OCI-LY3 (cell line): ENCODE measurements around the gene BRSK2.

ENCODE experiments used
- H2AFZ ChIP-seq: fragments of 200-600, 300-600 bp; shearing (Covaris generic); 2 replicates; pipeline ENCODE4 v1.6.0; 2014; ENCODE audit warnings: antibody characterized with exemption, low read depth, low read length
- H3K27ac ChIP-seq: fragments of 200-600, 300-600 bp; sonication (generic); 2 replicates; pipeline ENCODE4 v1.5.1; 2014; ENCODE audit warnings: mild to moderate bottlenecking, low read length, moderate library complexity, mixed read lengths
- H3K27me3 ChIP-seq: fragments of 200-600, 300-600 bp; sonication (generic); 2 replicates; pipeline ENCODE4 v1.6.1; 2014; ENCODE audit warnings: low read depth, low read length, mixed read lengths
- H3K36me3 ChIP-seq: fragments of 200-600, 300-600 bp; sonication (generic); replicated peaks from 2 replicates; pipeline ENCODE3; 2014; ENCODE audit warnings: low read depth, low read length, mixed read lengths
- H3K4me1 ChIP-seq: fragments of 300-600, 200-600 bp; sonication (generic); 2 replicates; pipeline ENCODE4 v1.6.1; 2014; ENCODE audit warnings: low read length, mixed read lengths
- H3K4me2 ChIP-seq: fragments of 200-600, 300-600 bp; sonication (generic); 2 replicates; pipeline ENCODE4 v1.6.1; 2014; ENCODE audit warnings: low read length, mixed read lengths
- H3K4me3 ChIP-seq: fragments of 300-600, 200-600 bp; sonication (generic); 2 replicates; pipeline ENCODE4 v1.5.1; 2014; ENCODE audit warnings: antibody characterized with exemption, mild to moderate bottlenecking, low read length, moderate library complexity
- H3K79me2 ChIP-seq: fragments of 300-600, 200-600 bp; shearing (Covaris generic); 2 replicates; pipeline ENCODE4 v1.6.1; 2014; ENCODE audit warnings: mild to moderate bottlenecking, low read length, mixed read lengths
- H3K9ac ChIP-seq: fragments of 300-600, 200-600 bp; shearing (Covaris generic); 2 replicates; pipeline ENCODE4 v1.6.0; 2014; ENCODE audit warnings: mild to moderate bottlenecking, low read length, moderate library complexity
- H3K9me3 ChIP-seq: fragments of 200-600, 300-600 bp; shearing (Covaris generic); 2 replicates; pipeline ENCODE4 v1.6.1; 2014; ENCODE audit warnings: low read length, mixed read lengths; ENCODE audit not compliant: insufficient read depth
- H4K20me1 ChIP-seq: fragments of 200-600, 300-600 bp; sonication (generic); 2 replicates; pipeline ENCODE4 v1.6.1; 2016; ENCODE audit warnings: low read length, mixed read lengths; ENCODE audit not compliant: insufficient read depth
- EZH2phosphoT487 ChIP-seq: fragments of 200-600 bp; shearing (Covaris generic); IDR thresholded peaks from 2 replicates; pipeline ENCODE4 v1.6.1; 2018; ENCODE audit warnings: antibody characterized with exemption, mixed run types, low read depth
- TF ChIP-seq, protein P1 (sequence below): fragments of 200-600, 300-600 bp; sonication (generic); IDR thresholded peaks from 2 replicates; pipeline ENCODE4 v1.5.1; 2014; ENCODE audit warnings: antibody characterized with exemption, low read length, low read depth

BRSK2 gene

DNA sequence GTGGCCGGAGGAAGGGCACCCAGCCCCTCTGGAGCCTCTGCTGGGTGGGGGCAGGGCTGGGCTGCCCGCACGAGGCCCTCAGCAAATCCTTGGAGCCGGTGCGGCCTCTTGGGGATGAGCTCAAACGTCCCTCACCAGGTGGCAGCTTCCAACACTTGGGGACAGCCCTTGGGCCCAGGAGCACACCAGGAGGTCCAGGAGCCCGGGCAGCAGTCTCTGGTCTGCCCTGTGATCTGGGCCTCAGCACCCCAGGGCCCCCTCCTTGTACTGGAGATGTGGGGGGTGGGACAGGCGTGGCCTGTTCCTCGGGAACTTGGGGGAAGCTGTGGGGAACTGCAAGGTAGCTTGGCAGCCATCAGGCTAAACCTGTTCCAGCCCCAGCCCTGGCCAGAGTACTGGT, 56.9 kb downstream of the BRSK2 start:
- Histone ChIP-seq H3K4me3 (no peak overlapping the region), H3K9me3 (no peaks in the 10 kb centered on the region), H3K4me1 (no peaks in the 10 kb centered on the region), H2AFZ (no peak overlapping the region), H3K36me3 (no peaks in the 10 kb centered on the region), H3K27ac (no peak overlapping the region), H3K27me3 (no peaks in the 10 kb centered on the region), H3K4me2 (no peak overlapping the region), H3K9ac (no peak overlapping the region), H3K79me2 (no peaks in the 10 kb centered on the region), H4K20me1 (no peaks in the 10 kb centered on the region)
- TF ChIP-seq EZH2phosphoT487, result no peak
- TF ChIP-seq, protein P1, sequence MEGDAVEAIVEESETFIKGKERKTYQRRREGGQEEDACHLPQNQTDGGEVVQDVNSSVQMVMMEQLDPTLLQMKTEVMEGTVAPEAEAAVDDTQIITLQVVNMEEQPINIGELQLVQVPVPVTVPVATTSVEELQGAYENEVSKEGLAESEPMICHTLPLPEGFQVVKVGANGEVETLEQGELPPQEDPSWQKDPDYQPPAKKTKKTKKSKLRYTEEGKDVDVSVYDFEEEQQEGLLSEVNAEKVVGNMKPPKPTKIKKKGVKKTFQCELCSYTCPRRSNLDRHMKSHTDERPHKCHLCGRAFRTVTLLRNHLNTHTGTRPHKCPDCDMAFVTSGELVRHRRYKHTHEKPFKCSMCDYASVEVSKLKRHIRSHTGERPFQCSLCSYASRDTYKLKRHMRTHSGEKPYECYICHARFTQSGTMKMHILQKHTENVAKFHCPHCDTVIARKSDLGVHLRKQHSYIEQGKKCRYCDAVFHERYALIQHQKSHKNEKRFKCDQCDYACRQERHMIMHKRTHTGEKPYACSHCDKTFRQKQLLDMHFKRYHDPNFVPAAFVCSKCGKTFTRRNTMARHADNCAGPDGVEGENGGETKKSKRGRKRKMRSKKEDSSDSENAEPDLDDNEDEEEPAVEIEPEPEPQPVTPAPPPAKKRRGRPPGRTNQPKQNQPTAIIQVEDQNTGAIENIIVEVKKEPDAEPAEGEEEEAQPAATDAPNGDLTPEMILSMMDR, result no peak

DNA sequence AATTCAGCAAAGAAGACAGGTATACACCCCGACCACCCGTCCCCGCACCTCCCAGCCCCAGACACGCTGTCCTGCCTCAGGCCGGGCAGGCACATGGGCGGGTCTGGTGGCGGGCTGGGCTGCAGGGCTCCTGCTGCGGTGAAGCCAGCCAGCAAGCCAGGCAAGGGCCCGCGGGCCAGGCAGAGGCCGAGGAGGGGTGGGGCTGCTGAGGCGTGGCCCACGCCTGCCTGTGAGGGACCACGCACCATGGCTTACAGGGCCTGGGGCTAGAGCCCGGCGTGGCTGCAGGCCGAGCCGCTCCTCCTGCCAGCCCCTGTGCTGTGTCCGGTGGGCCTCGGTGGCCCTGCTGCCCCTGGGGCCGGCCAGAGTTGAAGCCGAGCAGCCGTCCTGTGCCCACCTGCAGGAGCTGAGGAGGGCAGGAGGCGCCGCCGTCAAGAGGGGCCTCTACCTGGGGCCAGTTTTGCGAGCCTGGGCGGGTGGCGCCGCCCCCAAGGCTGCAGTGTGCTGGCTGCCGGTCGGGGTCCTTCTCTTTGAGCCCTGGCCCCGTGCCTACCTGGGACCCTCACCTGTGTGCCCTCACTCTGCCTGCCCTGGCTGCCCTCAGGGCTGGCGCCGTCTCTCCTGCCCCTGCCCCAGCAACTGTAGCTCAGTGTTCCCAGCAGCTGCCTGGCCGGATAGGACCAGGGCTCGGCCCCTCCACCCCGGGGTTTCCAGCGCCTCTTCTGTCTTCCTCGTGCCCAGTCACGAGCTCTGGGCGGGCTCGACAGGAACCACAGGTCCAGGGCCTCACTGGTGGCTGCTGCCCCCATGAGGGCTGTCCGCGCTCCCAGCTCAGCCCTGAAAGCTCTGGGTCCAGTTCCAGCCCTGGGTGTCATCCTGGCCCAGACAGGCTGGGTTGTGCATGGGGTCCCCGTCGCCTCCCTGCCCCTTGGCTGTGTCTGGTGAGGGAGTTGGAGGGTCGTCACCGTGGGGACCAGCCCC, 58.4 kb downstream of the BRSK2 start:
- no peak overlapping the region for H3K9ac ChIP-seq
- no peak overlapping the region for H3K4me3 ChIP-seq
- no peak overlapping the region for H2AFZ ChIP-seq
- no peaks in the 10 kb centered on the region for H3K36me3 ChIP-seq
- TF ChIP-seq EZH2phosphoT487, result no peak
- TF ChIP-seq, protein P1, result no peak
- H3K9me3 ChIP-seq, result no peaks in the 10 kb centered on the region
- H3K27me3 ChIP-seq, result no peaks in the 10 kb centered on the region
- H3K27ac ChIP-seq, result no peak overlapping the region
- no peaks in the 10 kb centered on the region for H4K20me1 ChIP-seq
- no peaks in the 10 kb centered on the region for H3K4me1 ChIP-seq
- no peaks in the 10 kb centered on the region for H3K79me2 ChIP-seq
- H3K4me2 ChIP-seq, result no peak overlapping the region

DNA sequence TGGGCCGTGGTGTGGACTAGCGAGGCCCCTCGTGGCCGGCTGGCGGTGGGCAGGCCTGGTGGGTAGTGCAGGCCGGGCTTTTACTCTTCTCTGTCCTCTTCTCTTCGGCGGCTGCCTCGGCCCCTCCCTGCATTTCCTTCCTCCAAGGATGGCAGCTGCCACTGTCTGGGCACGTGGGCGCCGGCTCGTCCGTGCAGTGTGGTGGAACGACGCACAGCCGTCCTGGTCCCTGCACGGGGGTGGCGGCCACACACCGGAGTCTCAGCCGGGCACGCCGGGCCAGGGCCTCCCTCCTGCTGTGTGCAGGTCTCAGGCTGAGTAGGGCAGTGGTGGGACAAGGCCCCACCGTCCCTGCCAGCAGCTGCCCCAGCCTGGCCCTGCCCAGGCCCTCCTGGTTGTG, 59.1 kb downstream of the BRSK2 start:
- Histone ChIP-seq H2AFZ (no peak overlapping the region), H3K9ac (no peak overlapping the region), H3K36me3 (no peaks in the 10 kb centered on the region), H3K4me2 (no peak overlapping the region), H3K4me1 (no peaks in the 10 kb centered on the region), H3K4me3 (no peak overlapping the region), H3K27me3 (no peaks in the 10 kb centered on the region), H3K27ac (no peak overlapping the region), H4K20me1 (no peaks in the 10 kb centered on the region), H3K9me3 (no peaks in the 10 kb centered on the region), H3K79me2 (no peaks in the 10 kb centered on the region)
- no peak for TF ChIP-seq EZH2phosphoT487
- TF ChIP-seq, protein P1, result no peak

DNA sequence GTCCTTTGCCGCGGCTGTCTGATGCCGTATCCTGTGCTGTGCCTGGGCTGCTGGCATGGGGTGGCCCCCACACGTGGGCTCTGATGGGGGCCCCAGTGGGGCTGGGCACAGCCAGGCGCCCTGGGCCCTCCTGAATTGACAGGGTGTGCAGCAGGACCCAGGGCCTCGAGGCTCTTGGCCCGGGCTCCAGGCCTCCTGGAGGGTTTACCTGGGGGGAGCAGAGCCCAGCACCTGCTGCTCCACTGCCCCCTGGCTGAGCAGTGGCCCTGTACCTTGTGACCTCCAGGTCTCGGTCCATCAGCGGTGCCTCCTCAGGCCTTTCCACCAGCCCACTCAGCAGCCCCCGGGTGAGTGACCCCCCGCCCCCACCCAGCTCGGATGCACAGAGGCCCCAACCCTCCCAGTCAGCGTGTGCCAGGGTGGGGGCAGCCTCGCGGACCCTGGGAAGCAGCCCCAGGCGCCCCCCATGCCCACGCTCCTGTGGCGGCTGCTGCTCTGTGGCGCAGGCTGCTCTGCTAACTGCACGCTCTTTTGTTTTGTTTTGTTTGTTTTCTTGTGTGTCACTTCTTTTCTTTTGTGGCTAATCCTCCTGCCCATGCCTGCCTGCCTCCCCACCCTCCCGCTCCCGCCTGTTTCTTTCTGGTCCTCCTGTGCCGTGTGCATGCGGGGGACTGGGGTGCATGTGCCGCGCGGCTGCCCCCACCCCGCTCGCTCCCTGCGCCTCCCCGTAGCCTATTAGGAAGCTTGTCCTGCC, 59.9 kb downstream of the BRSK2 start:
- no peaks in the 10 kb centered on the region for H3K27me3 ChIP-seq
- H3K27ac ChIP-seq, result no peak overlapping the region
- no peaks in the 10 kb centered on the region for H3K9me3 ChIP-seq
- TF ChIP-seq EZH2phosphoT487, result no peak
- TF ChIP-seq, protein P1, result no peak
- no peak overlapping the region for H2AFZ ChIP-seq
- no peaks in the 10 kb centered on the region for H3K36me3 ChIP-seq
- no peak overlapping the region for H3K9ac ChIP-seq
- no peak overlapping the region for H3K4me3 ChIP-seq
- H4K20me1 ChIP-seq, result no peaks in the 10 kb centered on the region
- H3K4me2 ChIP-seq, result no peak overlapping the region
- H3K79me2 ChIP-seq, result no peaks in the 10 kb centered on the region
- H3K4me1 ChIP-seq, result no peaks in the 10 kb centered on the region
